ENCODE measurements around the gene OR8D2.

Gene OR8D2

GRCh38 chr11:124339396-124340141 lies 19.6 kb upstream of the OR8D2 start:
- Histone ChIP-seq H3K4me3 (ENCODE audit: low read depth in 1 of 2, low read length in 1 of 2) (no peak overlapping the region), H3K36me3 (no peaks in the 10 kb centered on the region), H3K27ac (no peak overlapping the region), H3K9me3 (no peaks in the 10 kb centered on the region), H3K4me1 (ENCODE audit: control insufficient read depth in 1 of 2, insufficient read depth in 1 of 2, low read depth in 1 of 2, low read length in 1 of 2) (no peaks in the 10 kb centered on the region), H3K27me3 (no peaks in the 10 kb centered on the region)
- no peak for TF ChIP-seq CTCF (IDR thresholded peaks at IDR 0.05)

- TF ChIP-seq CTCF (IDR thresholded peaks at IDR 0.05) = no peak
- Histone ChIP-seq H3K4me1 (ENCODE audit: control insufficient read depth in 1 of 2, insufficient read depth in 1 of 2, low read depth in 1 of 2, low read length in 1 of 2) (no peaks in the 10 kb centered on the region), H3K4me3 (ENCODE audit: low read depth in 1 of 2, low read length in 1 of 2) (no peak overlapping the region), H3K27me3 (no peaks in the 10 kb centered on the region), H3K36me3 (no peaks in the 10 kb centered on the region), H3K27ac (no peak overlapping the region), H3K9me3 (no peaks in the 10 kb centered on the region)
These were observed 11.9 kb upstream of the OR8D2 start for GRCh38 chr11:124331873-124332272.

DNA sequence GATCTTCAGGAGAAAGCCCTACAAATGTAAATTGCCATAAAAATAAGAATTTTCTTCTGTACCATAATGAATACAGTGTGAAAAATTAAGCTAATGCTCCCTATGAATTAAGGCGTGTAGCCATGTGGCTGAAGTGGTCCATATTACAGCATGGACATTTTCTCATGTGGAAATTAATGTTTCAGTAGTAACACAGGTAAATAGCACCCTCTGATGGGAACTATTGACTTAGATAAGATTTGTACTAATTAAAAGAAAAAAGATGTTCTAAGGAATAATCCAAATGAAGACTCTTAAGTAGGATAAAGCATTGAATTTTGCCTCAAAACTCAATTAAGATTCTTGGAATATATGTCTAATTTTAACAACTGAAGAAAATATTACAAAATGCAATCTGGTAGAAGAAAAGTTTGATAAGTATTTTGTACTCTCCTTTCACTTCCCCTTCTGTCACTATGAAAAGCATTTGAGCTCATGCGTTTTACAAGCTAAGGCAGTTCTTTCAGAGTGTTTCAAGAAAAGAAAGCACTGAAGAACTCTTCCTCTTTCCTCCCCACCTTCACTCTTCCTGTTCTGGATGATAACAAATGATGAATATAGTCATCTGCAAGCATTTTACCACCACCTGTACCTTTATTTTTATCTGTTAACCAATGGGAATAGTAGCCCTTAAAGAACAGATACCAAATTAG lies 9.9 kb upstream of the OR8D2 start:
- no peaks in the 10 kb centered on the region for H3K27me3 ChIP-seq
- TF ChIP-seq CTCF (IDR thresholded peaks at IDR 0.05) = no peak
- H3K4me3 ChIP-seq (ENCODE audit: low read depth in 1 of 2, low read length in 1 of 2) = no peak overlapping the region
- H3K9me3 ChIP-seq = no peaks in the 10 kb centered on the region
- no peak overlapping the region for H3K27ac ChIP-seq
- no peaks in the 10 kb centered on the region for H3K36me3 ChIP-seq
- H3K4me1 ChIP-seq (ENCODE audit: control insufficient read depth in 1 of 2, insufficient read depth in 1 of 2, low read depth in 1 of 2, low read length in 1 of 2) = no peaks in the 10 kb centered on the region

GRCh38 chr11:124327775-124328174 lies 7.8 kb upstream of the OR8D2 start:
- H3K27me3 ChIP-seq = no peaks in the 10 kb centered on the region
- no peak overlapping the region for H3K27ac ChIP-seq
- no peaks in the 10 kb centered on the region for H3K9me3 ChIP-seq
- no peak for TF ChIP-seq CTCF (IDR thresholded peaks at IDR 0.05)
- no peak overlapping the region for H3K4me3 ChIP-seq (ENCODE audit: low read depth in 1 of 2, low read length in 1 of 2)
- no peaks in the 10 kb centered on the region for H3K36me3 ChIP-seq
- no peaks in the 10 kb centered on the region for H3K4me1 ChIP-seq (ENCODE audit: control insufficient read depth in 1 of 2, insufficient read depth in 1 of 2, low read depth in 1 of 2, low read length in 1 of 2)

GRCh38 chr11:124322356-124322755 lies 2.4 kb upstream of the OR8D2 start:
- Histone ChIP-seq H3K9me3 (no peaks in the 10 kb centered on the region), H3K4me3 (ENCODE audit: low read depth in 1 of 2, low read length in 1 of 2) (no peak overlapping the region), H3K4me1 (ENCODE audit: control insufficient read depth in 1 of 2, insufficient read depth in 1 of 2, low read depth in 1 of 2, low read length in 1 of 2) (no peaks in the 10 kb centered on the region), H3K27me3 (no peaks in the 10 kb centered on the region), H3K36me3 (no peaks in the 10 kb centered on the region), H3K27ac (no peak overlapping the region)
- no peak for TF ChIP-seq CTCF (IDR thresholded peaks at IDR 0.05)

All from neutrophil (primary cell).